ENCODE measurements around the gene ATE1. TPM values are rescaled to one million over a fixed set of nuclear protein-coding genes. Genes with fewer than 3 reads are reported as not detected.

ATE1 gene
- total and polyA plus RNA-seq, 2 of the 4 experiments (the other 2 are of a cell fraction): 6.4 to 27.8 TPM

DNA sequence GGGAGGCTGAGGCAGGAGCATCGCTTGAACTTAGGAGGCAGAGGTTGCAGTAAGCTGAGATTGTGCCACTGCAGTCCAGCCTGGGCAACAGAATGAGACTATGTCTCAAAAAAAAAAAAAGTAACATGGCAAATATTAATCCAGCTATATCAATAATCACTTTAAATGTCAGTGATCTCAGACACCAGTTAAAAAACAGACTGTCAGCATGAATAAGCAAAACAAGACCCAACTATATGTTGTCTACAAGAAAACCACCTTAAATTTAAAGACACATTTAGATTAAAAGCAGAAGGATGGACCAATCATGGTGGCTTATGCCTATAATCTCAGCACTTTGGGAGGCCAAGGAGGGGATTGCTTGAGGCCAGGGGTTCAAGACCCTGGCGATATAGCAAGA, 8.5 kb upstream of the ATE1 start:
- in situ Hi-C loops (cut with MboI; ENCODE audit: low sequenced_read_pairs): no loop called here
- no TSS peak for BruUV-seq (replicated peaks)
- ChIA-PET POLR2A (ENCODE audit: unreplicated experiment) (no interaction called here), CTCF (interaction anchor here (0.6 to 0.7 kb wide), 2 partner anchors 115 to 127 kb away, joined by 3 read pairs; no protein-coding TSS in a partner anchor)
- no peak overlapping the region for H3K4me3 ChIP-seq (ENCODE audit: insufficient read depth, low read depth, low read length)
- no peak overlapping the region for H2BK120ac ChIP-seq (ENCODE audit: low read depth, low read length)
- no peak overlapping the region for H3K9ac ChIP-seq (ENCODE audit: low read depth, low read length)
- H4K91ac ChIP-seq (ENCODE audit: insufficient read depth, low read depth, low read length): no peak overlapping the region
- no CpG with 5 or more reads among the region's 2 CpGs for WGBS, 2 experiments (ENCODE audit: extremely low coverage in 2 of 2, insufficient read length in 1 of 2)
- H3K36me3 ChIP-seq (ENCODE audit: control insufficient read depth, insufficient read depth, low read length): no peaks in the 10 kb centered on the region
- H3K4me1 ChIP-seq (ENCODE audit: control insufficient read depth, insufficient read depth, low read length): no peaks in the 10 kb centered on the region
- no peak overlapping the region for H3K4ac ChIP-seq (ENCODE audit: low read depth, low read length)
- no peaks in the 10 kb centered on the region for H3K9me1 ChIP-seq (ENCODE audit: insufficient read depth, low read length)
- H3K4me2 ChIP-seq (ENCODE audit: low read depth, low read length): no peak overlapping the region
- no peak overlapping the region for H4K8ac ChIP-seq (ENCODE audit: low read depth in 2 of 2, low read length in 2 of 2)
- no peak overlapping the region for H2BK5ac ChIP-seq (ENCODE audit: low read depth, low read length, poor library complexity, severe bottlenecking)
- TF ChIP-seq RCOR1 (IDR thresholded peaks at IDR 0.05; ENCODE audit: insufficient replicate concordance, low read length) (no peak), CEBPB (IDR thresholded peaks at IDR 0.05; ENCODE audit: low read depth, low read length) (no peak)
- no peak overlapping the region for H2AFZ ChIP-seq (replicated peaks; ENCODE audit: low read length, poor library complexity)
- DNase-seq: no peak
- H4K20me1 ChIP-seq (ENCODE audit: insufficient read depth, low read length): no peaks in the 10 kb centered on the region
- H3K18ac ChIP-seq (ENCODE audit: low read depth, low read length): no peak overlapping the region
- no peak overlapping the region for H3K23ac ChIP-seq (ENCODE audit: low read depth, low read length)
- H3K56ac ChIP-seq (ENCODE audit: extremely low read depth, insufficient read depth, low read length): no peak overlapping the region
- no peak overlapping the region for H2AK9ac ChIP-seq (replicated peaks; ENCODE audit: low read depth, low read length, poor library complexity)
- H3K9me3 ChIP-seq (ENCODE audit: control insufficient read depth, insufficient read depth, low read length): no peaks in the 10 kb centered on the region
- intact Hi-C loops (cut with micrococcal nuclease): no loop called here
- no peak for ATAC-seq (ENCODE audit: low read depth)
- no peak overlapping the region for H3K27ac ChIP-seq (ENCODE audit: insufficient read depth, low read length)
- H3K14ac ChIP-seq (replicated peaks; ENCODE audit: low read depth, low read length): no peak overlapping the region
- H3K79me1 ChIP-seq (ENCODE audit: low read depth in 1 of 2, low read length in 2 of 2): 0 out of 4 replicates have a peak, but pooled peaks cover 0 to under 1% of the 10 kb centered on the region in 2 experiments
- H2BK20ac ChIP-seq (ENCODE audit: low read depth, low read length): no peak overlapping the region
- H4K5ac ChIP-seq (ENCODE audit: low read depth, low read length): no peak overlapping the region
- no peak overlapping the region for H2BK15ac ChIP-seq (ENCODE audit: low read depth, low read length)
- H3K27me3 ChIP-seq (ENCODE audit: control insufficient read depth, insufficient read depth, low read length): no peaks in the 10 kb centered on the region
- no peak overlapping the region for H2AK5ac ChIP-seq (ENCODE audit: low read depth, low read length)
- dilution Hi-C loops (cut with HindIII; ENCODE audit: low sequenced_read_pairs, unreplicated experiment): no loop called here
